Measurements from ENCODE around the gene COQ8B.

DNA sequence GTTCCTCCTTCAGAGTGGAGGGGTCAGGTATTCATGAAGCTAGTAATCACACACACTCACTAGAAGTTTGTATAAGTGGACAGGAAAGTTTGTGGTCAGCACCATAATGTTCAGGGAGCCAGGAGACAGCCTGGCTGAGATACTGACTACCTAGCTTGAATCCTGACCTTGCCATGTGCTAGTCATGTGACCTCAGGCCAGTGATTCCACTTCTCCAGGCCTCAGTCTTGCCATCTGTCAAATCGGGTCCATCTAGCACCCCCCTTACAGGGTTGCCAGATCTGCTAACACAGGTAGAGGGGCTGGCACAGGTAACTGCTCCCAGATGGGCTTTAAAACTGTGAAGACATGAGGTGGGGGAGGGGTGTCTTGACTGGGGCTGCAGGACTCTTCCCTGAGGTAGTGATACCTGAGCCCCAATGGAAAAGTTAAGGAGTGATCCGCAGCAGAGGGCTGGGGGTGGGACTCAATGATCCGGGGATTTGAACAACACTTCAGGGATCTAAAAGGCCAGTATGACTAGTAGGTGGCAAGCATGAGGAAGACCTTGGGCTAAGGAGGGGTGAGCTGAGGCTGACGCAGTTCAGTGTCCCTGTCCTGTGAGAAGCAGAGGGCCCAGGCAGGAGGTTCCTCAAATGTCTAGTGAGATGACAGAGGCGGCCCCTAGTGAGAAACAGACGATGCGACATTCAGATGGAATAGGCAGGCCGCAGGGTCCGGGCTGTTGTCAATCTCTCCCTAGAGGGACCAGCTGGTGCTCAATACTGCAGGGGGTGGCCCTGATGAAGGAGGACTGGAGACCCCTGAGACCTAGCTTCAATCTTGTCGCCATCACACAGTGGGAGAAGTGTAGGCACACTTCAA, 25.1 kb upstream of the COQ8B start:
- TF ChIP-seq, protein P1, sequence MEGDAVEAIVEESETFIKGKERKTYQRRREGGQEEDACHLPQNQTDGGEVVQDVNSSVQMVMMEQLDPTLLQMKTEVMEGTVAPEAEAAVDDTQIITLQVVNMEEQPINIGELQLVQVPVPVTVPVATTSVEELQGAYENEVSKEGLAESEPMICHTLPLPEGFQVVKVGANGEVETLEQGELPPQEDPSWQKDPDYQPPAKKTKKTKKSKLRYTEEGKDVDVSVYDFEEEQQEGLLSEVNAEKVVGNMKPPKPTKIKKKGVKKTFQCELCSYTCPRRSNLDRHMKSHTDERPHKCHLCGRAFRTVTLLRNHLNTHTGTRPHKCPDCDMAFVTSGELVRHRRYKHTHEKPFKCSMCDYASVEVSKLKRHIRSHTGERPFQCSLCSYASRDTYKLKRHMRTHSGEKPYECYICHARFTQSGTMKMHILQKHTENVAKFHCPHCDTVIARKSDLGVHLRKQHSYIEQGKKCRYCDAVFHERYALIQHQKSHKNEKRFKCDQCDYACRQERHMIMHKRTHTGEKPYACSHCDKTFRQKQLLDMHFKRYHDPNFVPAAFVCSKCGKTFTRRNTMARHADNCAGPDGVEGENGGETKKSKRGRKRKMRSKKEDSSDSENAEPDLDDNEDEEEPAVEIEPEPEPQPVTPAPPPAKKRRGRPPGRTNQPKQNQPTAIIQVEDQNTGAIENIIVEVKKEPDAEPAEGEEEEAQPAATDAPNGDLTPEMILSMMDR (IDR thresholded peaks at IDR 0.05) = no peak
- TF ChIP-seq POLR2A (IDR thresholded peaks at IDR 0.05) (no peak), POLR2AphosphoS5 (IDR thresholded peaks at IDR 0.05) (no peak)

All from suprapubic skin (tissue), 4 donors.